ENCODE measurements around the gene MAPK9.

MAPK9 gene

DNA sequence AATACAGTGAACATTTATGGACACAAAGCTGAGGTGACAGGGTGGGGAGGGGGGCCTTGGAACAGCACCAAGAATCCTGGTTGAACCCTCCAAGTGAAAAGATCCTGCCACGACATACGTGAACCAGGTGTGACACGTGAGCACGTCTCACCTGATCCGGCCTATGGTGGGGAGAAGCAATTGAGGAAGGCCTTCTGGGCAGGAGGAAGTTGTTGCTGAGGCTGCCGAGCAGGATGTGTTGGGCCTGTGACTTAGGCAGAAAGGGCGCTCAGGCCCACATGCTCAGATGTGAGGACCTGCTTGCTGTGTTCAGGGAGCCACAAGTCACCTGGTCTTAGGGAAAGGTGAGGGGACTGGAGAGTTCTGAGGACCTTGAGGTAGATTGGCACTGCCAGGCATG, 2.5 kb upstream of the MAPK9 start:
- no peak for DNase-seq

DNA sequence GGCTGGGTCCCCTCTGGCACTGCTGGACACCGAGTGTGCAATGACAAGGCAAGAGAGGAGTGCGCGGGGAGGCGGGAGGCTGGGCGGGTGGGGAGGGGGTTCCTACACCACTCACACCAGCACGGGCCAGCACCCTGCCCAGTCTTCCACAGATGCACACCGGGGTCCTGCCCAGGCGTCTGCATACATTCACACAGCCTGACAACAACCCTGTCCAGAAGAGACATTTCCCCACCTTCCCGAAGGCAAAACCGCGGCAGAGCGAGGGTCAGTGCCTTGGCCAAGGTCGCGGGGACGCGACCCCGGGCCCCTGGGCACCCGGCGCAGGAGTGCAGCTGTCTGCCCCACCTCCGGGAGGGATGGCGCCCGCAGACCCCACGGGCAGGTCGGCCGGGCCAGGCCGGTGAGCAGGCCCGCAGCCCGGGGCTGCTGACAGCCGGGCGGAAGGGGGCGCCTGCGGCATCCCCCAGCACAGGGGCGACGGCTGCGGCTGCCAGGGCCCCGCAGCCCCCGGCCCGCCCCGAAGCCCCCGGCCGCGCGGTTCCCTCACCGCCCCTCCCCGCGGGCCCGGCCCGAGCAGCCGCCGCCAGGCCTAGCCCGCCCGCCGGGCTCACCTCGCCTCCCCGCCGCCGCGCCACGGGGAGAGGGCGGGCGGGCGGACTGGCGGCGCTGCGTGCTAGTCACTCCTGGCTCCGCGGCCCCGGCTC, 496 bp downstream of the MAPK9 start:
- peak in 2 of 5 experiments; percentile 14 to 16 for DNase-seq

DNA sequence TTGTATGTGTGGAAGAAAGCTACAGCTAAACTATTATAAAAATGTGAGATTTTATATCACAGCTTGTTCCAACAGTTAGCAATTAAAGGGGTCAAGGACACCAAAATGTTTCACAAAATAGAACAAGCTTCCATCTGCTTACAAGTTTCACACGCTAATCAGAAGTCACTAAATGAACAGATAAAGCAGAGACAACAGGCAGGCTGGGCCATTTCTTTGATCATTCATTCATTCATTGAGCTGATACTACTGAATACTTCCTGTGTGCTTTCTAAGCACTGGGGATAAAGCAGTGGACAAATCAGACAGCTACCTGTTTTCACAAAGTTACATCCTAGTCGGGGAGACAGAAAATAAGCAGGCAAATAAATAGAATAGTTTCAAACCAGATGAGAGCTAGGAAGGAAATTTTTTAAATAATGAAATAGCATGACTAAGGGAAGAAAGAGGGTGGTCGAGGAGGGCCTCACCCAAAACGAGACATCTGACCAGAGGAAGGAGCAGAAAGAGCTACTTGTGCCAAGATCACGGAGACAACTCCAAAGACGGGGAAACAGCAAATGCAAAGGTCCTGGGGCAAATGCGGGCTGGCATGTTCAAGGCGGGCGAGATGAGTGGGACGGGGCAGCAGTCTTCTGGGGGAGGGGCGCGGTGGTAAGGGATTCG, 1.2 kb downstream of the MAPK9 start:
- DNase-seq: no peak

DNA sequence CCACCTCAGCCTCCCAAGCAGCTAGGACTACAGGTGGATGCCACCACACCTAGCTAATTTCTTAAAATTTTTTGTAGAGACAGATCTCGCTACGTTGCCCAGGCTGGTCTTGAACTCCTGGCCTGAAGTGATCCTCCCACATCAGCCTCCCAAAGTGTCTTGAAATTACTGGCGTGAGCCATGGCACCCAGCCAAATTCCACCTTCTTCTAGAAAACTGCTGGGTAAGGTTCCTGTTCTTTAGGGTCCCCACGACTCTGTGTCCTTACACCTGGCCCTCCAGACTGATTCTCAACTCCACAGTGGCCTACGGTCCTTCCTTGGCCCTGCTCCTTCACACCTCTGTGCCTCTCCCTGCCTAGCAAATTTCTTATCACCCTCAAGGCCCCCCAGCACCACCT, 1.9 kb downstream of the MAPK9 start:
- DNase-seq: no peak

DNA sequence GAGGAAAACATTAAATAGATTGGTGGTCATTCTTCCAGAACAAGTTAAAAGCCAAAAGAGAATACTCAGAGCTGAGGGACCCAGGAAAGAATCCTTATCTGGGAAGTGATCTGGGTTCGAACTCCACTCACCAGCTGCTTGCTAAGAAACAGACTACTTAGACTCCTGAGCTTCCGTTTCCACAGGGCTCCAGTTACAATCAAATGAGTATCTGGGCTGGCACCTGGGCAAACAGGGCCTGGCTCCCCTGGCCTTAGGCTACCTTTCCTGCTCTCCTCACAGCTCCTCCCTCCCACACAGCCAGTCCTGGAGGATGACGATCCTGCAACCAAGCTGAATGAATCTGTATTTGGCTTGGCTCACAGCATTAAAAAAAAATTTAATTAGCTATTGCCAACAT, 2.5 kb downstream of the MAPK9 start:
- DNase-seq: no peak

- no peak for DNase-seq
Observed at GRCh38 chr5:180287868-180288267, 4.0 kb downstream of the MAPK9 start.

DNA sequence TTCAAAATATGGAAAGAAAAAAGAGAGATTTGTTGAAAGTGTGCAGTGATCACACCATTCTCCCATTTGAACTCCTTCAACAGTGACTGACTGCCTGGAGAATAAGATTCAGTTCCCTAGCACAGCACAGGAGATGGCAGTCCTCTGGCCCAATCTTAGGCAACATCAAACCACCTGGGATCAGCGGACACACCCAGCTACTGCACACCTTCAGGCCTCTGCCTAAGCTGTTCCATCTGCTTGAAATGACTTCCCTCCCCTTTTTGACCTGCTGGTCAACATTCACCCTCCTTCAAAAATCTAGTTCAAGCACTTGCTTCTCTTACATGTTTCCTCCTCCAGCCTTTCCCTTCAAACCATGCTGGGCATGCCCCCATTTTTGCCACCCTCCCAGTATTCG, 4.5 kb downstream of the MAPK9 start:
- DNase-seq: no peak

- no peak for DNase-seq
Observed at GRCh38 chr5:180284149-180284548, 7.7 kb downstream of the MAPK9 start.

- no peak for DNase-seq
Observed at GRCh38 chr5:180283026-180283615, 8.8 kb downstream of the MAPK9 start.

DNA sequence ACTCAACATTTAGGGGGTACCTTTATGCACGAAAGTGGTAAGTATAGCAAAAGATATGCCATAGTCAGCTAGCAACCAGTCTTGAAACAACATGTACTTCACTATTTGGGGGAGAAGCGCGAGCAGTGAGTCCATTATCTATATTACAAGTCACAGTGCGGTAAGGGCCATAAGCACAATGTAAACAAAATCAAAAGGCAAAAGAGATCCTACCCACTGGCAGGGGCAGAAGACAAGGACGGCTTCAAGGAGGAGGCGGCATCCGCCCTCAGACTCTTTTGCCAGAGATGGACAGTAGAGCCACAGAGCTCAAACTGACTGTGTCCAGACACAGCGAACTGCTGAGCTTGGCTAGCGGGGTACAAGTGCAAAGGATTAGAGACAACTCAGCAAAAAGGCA, 9.6 kb downstream of the MAPK9 start:
- DNase-seq: no peak

- DNase-seq: no peak
Observed at GRCh38 chr5:180281706-180282105, 10.2 kb downstream of the MAPK9 start.

DNA sequence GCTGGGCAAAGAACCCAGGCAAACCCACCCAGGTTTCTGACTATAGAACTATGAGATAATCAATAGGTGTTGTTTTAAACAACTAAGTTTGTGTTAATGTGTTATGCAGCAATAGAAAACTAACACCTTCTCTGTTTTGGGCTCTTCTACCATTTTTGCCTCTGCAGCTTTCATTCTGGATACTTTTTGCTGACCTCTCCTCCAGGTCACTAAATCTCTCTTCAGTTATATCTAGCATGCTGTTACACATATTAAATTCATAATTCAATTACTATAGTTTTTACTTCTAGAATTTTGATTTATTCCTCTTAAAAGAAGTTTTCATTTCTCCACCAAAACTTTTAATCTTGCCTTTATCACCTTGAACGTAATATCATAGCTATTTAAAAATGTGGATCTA, 17.2 kb downstream of the MAPK9 start:
- DNase-seq: no peak

GRCh38 chr5:180271221-180271620, 20.7 kb downstream of the MAPK9 start:
- DNase-seq: no peak

GRCh38 chr5:180259260-180259611, 32.6 kb downstream of the MAPK9 start:
- DNase-seq: no peak

DNA sequence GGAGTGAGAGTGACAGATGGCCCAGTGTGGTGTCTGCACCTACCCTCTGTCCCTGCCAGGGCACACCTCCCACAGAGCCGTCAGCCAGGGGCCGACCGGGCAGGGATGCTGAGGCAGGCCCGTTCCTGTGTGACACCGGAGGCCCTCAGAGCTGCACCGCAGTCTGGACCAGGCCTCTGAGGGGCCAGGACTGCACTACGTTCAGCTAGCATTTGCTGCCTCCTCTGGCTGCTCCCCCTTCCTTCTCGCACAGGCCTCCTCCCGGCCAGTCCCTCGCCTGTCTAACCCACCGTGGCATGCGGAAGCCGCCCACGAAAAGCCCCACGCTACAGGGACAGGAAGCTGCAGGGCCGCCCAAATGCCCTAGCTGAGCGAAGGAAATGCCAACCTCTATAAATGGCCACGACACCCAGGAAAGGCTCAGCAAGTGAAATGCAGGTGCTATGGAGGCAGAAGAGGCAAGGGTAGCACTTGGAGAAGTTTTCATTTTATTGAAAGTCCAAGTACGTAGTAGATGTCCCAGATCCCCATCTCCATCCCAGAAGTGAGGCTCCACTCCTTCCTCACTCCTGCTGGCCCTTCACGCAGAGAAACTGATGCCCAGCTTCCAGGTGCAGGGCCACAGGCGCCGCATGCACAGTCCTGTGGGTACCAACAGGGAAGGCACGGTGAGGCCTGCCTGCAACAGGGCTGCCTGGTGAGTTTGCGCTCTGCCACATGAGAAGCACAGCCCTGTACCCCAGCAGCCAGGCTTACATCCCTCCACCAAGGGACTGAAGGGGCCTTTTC, 38.7 kb downstream of the MAPK9 start:
- no peak for DNase-seq

GRCh38 chr5:180251887-180252286, 40.0 kb downstream of the MAPK9 start:
- no peak for DNase-seq

DNA sequence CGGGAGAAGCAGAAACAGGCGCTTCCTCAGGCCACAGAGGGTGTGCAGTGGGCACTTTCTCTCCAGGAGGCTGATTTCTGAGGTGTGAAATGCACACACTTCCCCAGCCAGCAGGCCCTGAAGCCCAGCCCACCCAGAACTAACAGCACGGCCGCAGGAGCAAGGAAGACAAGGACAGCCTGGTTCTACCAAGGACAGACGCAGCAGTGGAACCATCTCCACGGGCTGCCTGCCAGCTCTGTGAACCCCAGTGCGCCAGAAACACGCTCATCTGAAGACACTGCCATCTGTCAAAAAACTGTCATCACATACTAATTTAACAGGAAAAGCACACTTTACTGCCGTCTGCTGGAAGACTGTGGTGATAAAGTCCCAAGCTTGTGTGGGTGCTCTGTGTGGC, 40.7 kb downstream of the MAPK9 start:
- DNase-seq: no peak

DNA sequence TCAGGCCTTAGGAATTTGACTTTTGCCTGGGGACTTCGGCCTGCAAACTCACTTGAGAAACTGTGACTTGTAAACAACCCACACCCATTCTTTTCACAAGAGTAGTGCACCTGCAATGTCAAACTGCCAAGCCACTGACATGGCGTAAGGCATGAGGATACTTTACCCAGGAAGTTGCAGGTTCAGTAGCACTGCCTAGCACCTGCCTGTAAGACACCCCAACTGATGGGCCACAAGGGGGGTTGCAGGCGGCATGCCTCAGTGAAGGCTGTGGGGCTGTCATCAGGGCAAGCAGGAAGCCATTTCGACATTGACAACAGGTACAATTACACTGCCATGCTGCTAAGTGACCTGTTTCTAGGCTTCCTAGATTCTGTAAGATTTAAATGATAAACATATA, 41.6 kb downstream of the MAPK9 start:
- no peak for DNase-seq

GRCh38 chr5:180241600-180241999, 50.3 kb downstream of the MAPK9 start:
- no peak for DNase-seq

DNA sequence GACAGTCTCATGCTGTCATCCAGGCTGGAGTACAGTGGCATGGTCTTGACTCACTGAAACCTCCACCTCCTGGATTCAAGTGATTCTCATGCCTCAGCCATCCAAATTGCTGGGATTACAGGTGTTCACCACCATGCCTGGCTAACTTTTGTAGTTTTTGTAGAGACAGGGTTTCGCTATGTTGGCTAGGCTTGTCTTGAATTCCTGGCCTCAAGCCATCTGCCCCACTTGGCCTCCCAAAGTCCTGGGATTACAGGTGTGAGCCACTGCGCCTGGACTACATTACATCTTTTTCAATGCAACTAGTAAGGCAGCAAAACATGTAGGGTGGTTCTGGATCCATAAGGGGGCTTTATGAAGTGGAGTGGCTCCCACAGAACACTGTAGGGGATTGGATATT, 53.3 kb downstream of the MAPK9 start:
- no peak for DNase-seq

- DNase-seq: no peak
Observed at GRCh38 chr5:180235846-180236245, 56.0 kb downstream of the MAPK9 start.

GRCh38 chr5:180235077-180235476, 56.8 kb downstream of the MAPK9 start:
- no peak for DNase-seq

- DNase-seq: no peak
Observed at GRCh38 chr5:180234271-180234670, 57.6 kb downstream of the MAPK9 start.

- DNase-seq: no peak
Observed at GRCh38 chr5:180233729-180234128, 58.2 kb downstream of the MAPK9 start.
